Epithelial cell of esophagus (primary cell): ENCODE measurements around the gene EXOC6B.

Experiments used
- DNase-seq: peaks from one replicate; pipeline ENCODE4 v3.0.0; 2010; ENCODE audit warnings: low read depth
- H3K4me3 ChIP-seq: 2 replicates; pipeline ENCODE4 v1.5.1; 2011; ENCODE audit warnings: mild to moderate bottlenecking, low read length, control low read depth
- CTCF ChIP-seq: IDR thresholded peaks from 2 replicates; pipeline ENCODE4 v1.5.1; 2011; ENCODE audit warnings: low read depth, mild to moderate bottlenecking, low read length, control low read depth, inconsistent platforms; ENCODE audit not compliant: insufficient read depth; ENCODE audit errors: missing control alignments

EXOC6B gene

GRCh38 chr2:72275084-72275483, 550.7 kb downstream of the EXOC6B start:
- no peak overlapping the region for H3K4me3 ChIP-seq
- no peak for DNase-seq
- no peak for TF ChIP-seq CTCF

- no peak for TF ChIP-seq CTCF
- DNase-seq = no peak
- no peak overlapping the region for H3K4me3 ChIP-seq
These were observed 551.4 kb downstream of the EXOC6B start for GRCh38 chr2:72274380-72274797.

- DNase-seq = no peak
- no peak overlapping the region for H3K4me3 ChIP-seq
- no peak for TF ChIP-seq CTCF
These were observed 552.4 kb downstream of the EXOC6B start for GRCh38 chr2:72273384-72273783.

- TF ChIP-seq CTCF = no peak
- peak; percentile 48 for DNase-seq
These were observed 553.8 kb downstream of the EXOC6B start for GRCh38 chr2:72271766-72272641.

GRCh38 chr2:72271276-72271614, 554.6 kb downstream of the EXOC6B start:
- no peak overlapping the region for H3K4me3 ChIP-seq
- peak; percentile 15 for DNase-seq
- no peak for TF ChIP-seq CTCF

More at GRCh38 chr2:72271766-72272641, 553.8 kb downstream of the EXOC6B start:
- H3K4me3 ChIP-seq = no peak overlapping the region

GRCh38 chr2:72270556-72271275, 555.1 kb downstream of the EXOC6B start:
- no peak for TF ChIP-seq CTCF
- DNase-seq = no peak
- H3K4me3 ChIP-seq = no peak overlapping the region
